Fibroblast of lung (primary cell): ENCODE results near the gene HDAC4.

ENCODE experiments used
- CTCF ChIP-seq, 2 donors: IDR thresholded peaks in 1 of 2; conservative IDR thresholded peaks in 1 of 2; 1 replicate in 1 of 2; 2 replicates in 1 of 2; pipeline ENCODE4 v1.5.1; 2011 to 2012; ENCODE audit warnings: low read length in 2 of 2, control low read depth in 1 of 2, inconsistent platforms in 1 of 2, low read depth in 1 of 2, mild to moderate bottlenecking in 1 of 2
- EZH2 ChIP-seq: IDR thresholded peaks from 2 replicates; pipeline ENCODE4 v1.5.1; 2012; ENCODE audit warnings: low read length, control low read depth, mild to moderate bottlenecking; ENCODE audit errors: missing control alignments

GRCh38 chr2:239271882-239272281 is 128.9 kb downstream of the HDAC4 start:
- TF ChIP-seq CTCF (conservative IDR thresholded peaks at IDR 0.05 in 1 of 2, IDR thresholded peaks at IDR 0.05 in 1 of 2; ENCODE audit: low read depth in 1 of 2, low read length in 2 of 2) (no peak), EZH2 (no peak)
